Breast epithelium (tissue), 4 donors: ENCODE measurements around the gene NCBP3. TPM values are rescaled to one million over a fixed set of nuclear protein-coding genes. Genes with fewer than 3 reads are reported as not detected.
"Not testable (repeated sequence)": the region's sequence is repeated elsewhere in the genome, so short reads cannot be mapped to it uniquely, and the experiment has no call there.

Experiments
- DNase-seq, 2 donors: peaks; one replicate each; pipeline ENCODE4 v3.0.0-alpha.2; 2019; ENCODE audit warnings: low spot score in 2 of 2
- H3K27ac ChIP-seq, 2 donors: fragments of 200-600 bp; sonication (generic) in 1 of 2; one replicate each; pipeline ENCODE4 v1.5.1; 2016 to 2019; ENCODE audit warnings: mild to moderate bottlenecking in 1 of 2
- H3K27me3 ChIP-seq, 2 donors: fragments of 200-600 bp; sonication (generic) in 1 of 2; one replicate each; pipeline versions ENCODE4 v1.5.1 to v1.6.0; 2017 to 2019; ENCODE audit warnings: control low read depth in 1 of 2, mild to moderate bottlenecking in 1 of 2
- H3K36me3 ChIP-seq: fragments of 200-600 bp; one replicate; pipeline ENCODE4 v1.5.1; 2019
- H3K4me1 ChIP-seq, 2 donors: fragments of 200-600 bp; sonication (generic); one replicate each; pipeline ENCODE4 v1.5.1; 2016 to 2019; ENCODE audit warnings: control low read depth in 1 of 2
- H3K4me3 ChIP-seq, 3 donors: fragments of 200-600 bp; sonication (generic); 1 replicate in 2 of 3; 2 replicates in 1 of 3; pipeline ENCODE4 v1.5.1; 2016 to 2019; ENCODE audit warnings: mild to moderate bottlenecking in 3 of 3, moderate library complexity in 2 of 3
- H3K9me3 ChIP-seq, 2 donors: fragments of 200-600 bp; sonication (generic) in 1 of 2; one replicate each; pipeline ENCODE4 v1.5.1; 2016 to 2019; ENCODE audit warnings: control low read depth in 1 of 2
- CTCF ChIP-seq, 3 donors: fragments of 450-650 bp; IDR thresholded peaks; one replicate each; pipeline ENCODE4 v1.5.1; 2016 to 2017; ENCODE audit warnings: antibody characterized with exemption in 3 of 3, mild to moderate bottlenecking in 3 of 3, moderate library complexity in 3 of 3
- POLR2A ChIP-seq: fragments of 450-650 bp; IDR thresholded peaks from one replicate; pipeline ENCODE4 v1.6.1; 2016; ENCODE audit warnings: antibody characterized with exemption, mild to moderate bottlenecking, moderate library complexity
- POLR2AphosphoS5 ChIP-seq, 3 donors: sonication (generic); formaldehyde crosslinking; IDR thresholded peaks; one replicate each; pipeline ENCODE4 v1.6.1; 2017; ENCODE audit warnings: antibody characterized with exemption in 3 of 3
- intact Hi-C: fragments of 100-400 bp; cut with DNase I; formaldehyde crosslinking; loops from one replicate; pipeline ENCODE4 v1.15.1; 2023; ENCODE audit warnings: low total_unique reads
- total RNA-seq, 3 donors: library from RNA; depleted of rRNA; stranded (reverse); fragments of >200 nt; gene quantifications; one replicate each; pipeline ENCODE4 v1.1.0, GENCODE V29; 2016

NCBP3 gene
- total RNA-seq, 3 donors from 2014 or later = 21.6 to 34.1 (median 25.9) TPM

GRCh38 chr17:3847165-3847670 is 1.2 kb upstream of the NCBP3 start:
- no peak for TF ChIP-seq POLR2AphosphoS5 (IDR thresholded peaks at IDR 0.05)
- no peak for TF ChIP-seq POLR2A
- no peak for TF ChIP-seq CTCF (IDR thresholded peaks at IDR 0.05)
- H3K27ac ChIP-seq = no peak overlapping the region
- H3K4me3 ChIP-seq = no peak overlapping the region
- H3K27me3 ChIP-seq = no peaks in the 10 kb centered on the region
- no peaks in the 10 kb centered on the region for H3K9me3 ChIP-seq
- no peak for DNase-seq
- no peaks in the 10 kb centered on the region for H3K36me3 ChIP-seq
- intact Hi-C loops = no loop called here
- H3K4me1 ChIP-seq = no peaks in the 10 kb centered on the region

- Histone ChIP-seq H3K36me3 (no peaks in the 10 kb centered on the region), H3K4me3 (peak overlapping the region; percentile 76 to 97 (median 95)), H3K27ac (peak overlapping the region; percentile 16 to 89), H3K27me3 (no peaks in the 10 kb centered on the region), H3K9me3 (no peaks in the 10 kb centered on the region), H3K4me1 (no peaks in the 10 kb centered on the region)
- DNase-seq = no peak
- intact Hi-C loops = no loop called here
- TF ChIP-seq CTCF (IDR thresholded peaks at IDR 0.05) (no peak), POLR2A (no peak), POLR2AphosphoS5 (IDR thresholded peaks at IDR 0.05) (no peak)
Observed at GRCh38 chr17:3846437-3847164, 555 bp upstream of the NCBP3 start.

GRCh38 chr17:3845291-3845620 is 790 bp downstream of the NCBP3 start:
- no peaks in the 10 kb centered on the region for H3K36me3 ChIP-seq
- no peak for TF ChIP-seq POLR2AphosphoS5 (IDR thresholded peaks at IDR 0.05)
- TF ChIP-seq POLR2A = no peak
- TF ChIP-seq CTCF (IDR thresholded peaks at IDR 0.05) = no peak
- H3K27ac ChIP-seq = peak overlapping the region; percentile 89 to 93
- H3K9me3 ChIP-seq = no peaks in the 10 kb centered on the region
- no peak for DNase-seq
- intact Hi-C loops = no loop called here
- H3K4me3 ChIP-seq = peak overlapping the region; percentile 76 to 97 (median 95)
- no peaks in the 10 kb centered on the region for H3K4me1 ChIP-seq
- no peaks in the 10 kb centered on the region for H3K27me3 ChIP-seq

GRCh38 chr17:3844556-3844955 is 1.5 kb downstream of the NCBP3 start:
- H3K27me3 ChIP-seq, intact Hi-C loops, DNase-seq, H3K9me3 ChIP-seq, H3K36me3 ChIP-seq, H3K27ac ChIP-seq, H3K4me1 ChIP-seq: not testable (repeated sequence)
- H3K4me3 ChIP-seq = peak overlapping the region in 2 of 3 donors; percentile 95 to 97

- no peaks in the 10 kb centered on the region for H3K9me3 ChIP-seq
- no peaks in the 10 kb centered on the region for H3K4me1 ChIP-seq
- TF ChIP-seq CTCF (IDR thresholded peaks at IDR 0.05) (peak in 1 of 3 donors; percentile 35), POLR2AphosphoS5 (IDR thresholded peaks at IDR 0.05) (no peak), POLR2A (no peak)
- H3K27me3 ChIP-seq = no peaks in the 10 kb centered on the region
- DNase-seq = no peak
- intact Hi-C loops = no loop called here
- H3K36me3 ChIP-seq = no peaks in the 10 kb centered on the region
- H3K4me3 ChIP-seq = no peak overlapping the region
- H3K27ac ChIP-seq = no peak overlapping the region
Observed at GRCh38 chr17:3843935-3844516, 2.0 kb downstream of the NCBP3 start.
